Measurements from ENCODE around the gene PFKFB3.
"Not testable (repeated sequence)": the region's sequence is repeated elsewhere in the genome, so short reads cannot be mapped to it uniquely, and the experiment has no call there.

Gene PFKFB3

DNA sequence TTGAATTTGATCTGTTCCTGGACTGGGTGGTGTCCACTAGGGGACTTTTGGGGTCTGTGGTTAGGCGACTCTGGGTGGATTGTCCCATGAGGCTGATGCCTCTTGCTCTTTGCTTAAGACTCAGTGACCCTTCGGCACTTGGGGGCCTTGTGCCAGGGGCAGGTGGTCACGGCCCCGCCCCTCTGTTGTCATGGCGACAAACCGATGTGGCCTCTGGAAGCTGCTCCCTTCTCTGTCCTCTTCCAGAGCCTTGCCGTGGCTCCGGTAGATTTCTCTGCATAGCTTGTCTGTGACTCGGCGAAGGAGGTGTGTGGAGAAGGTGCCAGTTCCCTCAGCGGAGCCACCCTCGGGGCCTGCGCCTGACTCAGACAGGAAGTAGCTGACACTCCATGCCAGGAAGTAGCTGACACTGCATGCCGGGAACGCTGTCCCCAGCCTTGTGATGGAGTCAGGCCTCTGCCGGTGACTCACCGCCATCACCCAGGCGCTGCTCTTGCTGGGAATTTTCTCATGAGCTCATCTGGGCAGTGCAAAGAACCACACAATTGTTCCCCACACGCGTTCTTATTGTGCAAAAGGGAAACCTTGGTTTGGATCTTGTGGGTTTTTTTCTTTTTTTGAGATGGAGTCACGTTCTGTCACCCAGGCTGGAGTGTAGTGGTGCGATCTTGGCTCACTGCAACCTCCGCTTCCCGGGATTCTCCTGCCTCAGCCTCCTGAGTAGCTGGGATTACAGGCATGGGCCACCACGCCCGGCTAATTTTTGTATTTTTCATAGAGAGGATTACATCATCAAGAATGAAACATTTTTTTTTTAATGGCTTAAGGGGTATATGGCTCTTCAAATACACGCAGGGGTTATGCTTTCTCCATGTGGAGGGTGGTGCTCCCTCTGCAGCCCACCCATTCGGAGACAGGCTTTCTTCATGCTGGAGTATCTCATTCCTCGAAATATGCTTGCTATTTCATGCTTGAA lies 72.6 kb downstream of the PFKFB3 start:
- DNase-seq: no peak

DNA sequence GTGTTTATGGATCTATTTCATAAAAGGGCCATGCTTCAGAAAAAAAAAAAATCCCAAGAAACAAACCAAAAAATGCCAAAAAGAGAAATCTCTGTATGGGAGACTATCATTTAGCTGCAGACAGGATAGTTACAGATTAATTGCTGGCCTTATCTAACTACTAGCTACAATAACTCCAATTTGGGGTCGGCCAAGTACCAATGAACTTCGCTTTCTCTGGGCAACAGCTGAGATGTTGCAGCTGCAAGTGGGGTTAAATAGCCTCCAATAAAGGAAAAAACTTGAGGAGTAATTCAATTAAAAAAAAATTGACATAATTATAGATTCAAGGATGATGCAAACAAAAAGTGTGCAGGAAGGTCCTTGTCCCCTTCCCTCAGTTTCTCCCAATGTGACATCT lies 73.6 kb downstream of the PFKFB3 start:
- no peak for DNase-seq

DNA sequence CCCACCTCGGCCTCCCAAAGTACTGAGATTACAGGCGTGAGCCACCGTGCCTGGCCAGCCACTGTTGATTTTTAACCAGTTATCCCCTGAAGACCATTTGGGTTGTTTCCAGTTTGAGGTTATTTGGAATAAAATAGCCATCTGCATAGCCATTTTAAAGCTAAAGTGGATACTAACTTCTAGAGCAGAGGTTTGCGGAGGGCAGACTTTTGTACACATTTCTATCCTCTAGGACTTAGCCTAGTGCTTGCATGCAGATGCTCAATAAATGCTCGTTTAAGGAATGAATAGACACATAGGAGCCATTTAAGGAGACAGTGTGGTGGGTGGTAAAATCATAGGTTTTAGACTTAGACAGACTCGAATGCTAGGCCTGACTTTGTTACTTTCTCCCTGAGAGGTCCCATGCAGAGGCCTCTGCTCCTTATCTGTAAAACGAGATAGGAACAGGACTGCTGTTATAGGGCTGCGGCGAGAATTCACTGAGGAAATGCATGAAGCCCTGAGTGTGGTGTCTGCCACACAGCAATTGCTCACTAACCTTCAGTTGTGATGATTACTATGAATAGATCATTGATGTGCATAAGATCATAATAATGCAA lies 75.9 kb downstream of the PFKFB3 start:
- no peak for DNase-seq

DNA sequence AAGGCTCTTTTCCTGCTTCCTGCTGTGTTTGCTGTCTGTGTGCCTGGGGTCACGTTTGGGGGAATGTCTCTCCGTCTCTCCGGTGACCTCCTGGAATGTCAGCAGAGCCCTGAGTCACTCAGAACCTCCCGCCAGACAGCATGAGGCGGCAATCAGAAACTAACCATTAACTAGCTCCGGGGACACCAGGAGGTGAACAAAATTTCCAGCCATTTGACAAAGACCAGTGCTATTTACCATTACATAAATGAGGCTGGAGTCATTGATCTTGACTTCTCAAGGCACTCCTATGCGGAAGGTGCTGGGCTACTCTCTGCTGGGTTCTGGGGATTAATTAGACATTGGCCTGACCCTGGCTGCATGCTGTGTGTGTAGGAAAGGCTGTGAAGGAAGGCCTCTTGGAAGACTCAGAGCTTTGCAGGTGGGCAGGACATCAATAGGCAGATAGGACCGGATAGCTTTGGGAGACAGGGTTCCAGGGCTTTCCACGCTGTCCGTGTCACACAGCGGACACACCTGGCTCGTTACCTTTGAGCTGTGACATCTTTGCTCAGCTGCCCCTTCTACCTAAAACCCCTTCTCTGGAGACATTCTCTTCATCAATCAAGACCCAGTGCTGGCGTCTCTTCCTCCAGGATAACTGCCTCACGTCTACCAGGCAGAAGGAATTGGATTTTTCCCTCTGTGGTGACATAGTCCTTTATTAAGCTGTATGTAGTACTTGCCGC lies 77.0 kb downstream of the PFKFB3 start:
- no peak for DNase-seq

DNA sequence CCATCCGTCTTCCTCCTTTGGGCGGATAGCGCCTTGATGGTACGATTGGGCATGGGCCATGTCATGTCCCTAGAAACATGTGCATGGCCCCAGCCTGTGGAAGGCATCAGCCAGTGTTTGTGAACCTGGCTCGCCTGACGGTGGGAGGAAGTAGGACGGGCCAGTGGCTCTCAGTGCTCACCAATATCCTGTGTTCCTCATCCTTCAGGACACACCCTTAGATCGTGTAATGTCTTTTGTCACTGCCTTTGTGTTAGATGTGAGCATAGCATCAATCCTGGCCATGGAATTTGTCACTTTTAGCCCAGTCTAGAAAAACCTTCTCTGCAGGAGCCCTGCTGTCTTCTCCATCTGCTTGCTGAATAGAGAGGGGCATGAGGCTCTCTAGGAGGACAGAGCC lies 77.6 kb downstream of the PFKFB3 start:
- DNase-seq: no peak

DNA sequence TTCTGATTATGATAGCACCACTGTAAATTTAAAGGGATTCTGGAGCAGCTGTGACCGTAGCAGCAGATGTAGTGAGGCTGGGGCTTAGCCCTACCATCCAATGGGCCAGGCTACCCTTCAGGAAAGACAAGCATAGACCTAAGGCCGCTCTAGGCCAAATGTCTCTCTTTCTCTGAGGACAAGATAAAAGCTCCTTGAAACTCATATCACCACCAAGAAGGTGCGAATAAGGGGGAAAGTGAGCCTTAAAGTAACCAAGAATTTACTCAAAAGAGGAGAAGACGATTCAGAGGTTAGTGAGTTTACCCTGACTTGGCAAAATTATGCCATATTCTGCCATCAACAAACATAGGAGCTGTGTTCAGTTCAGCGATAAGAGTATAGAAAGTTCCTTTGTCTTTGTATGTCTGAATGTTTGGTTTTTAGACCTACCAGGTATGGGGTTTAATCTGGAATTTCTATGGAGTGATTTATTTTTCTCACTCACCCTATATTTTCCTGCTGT lies 79.8 kb downstream of the PFKFB3 start:
- no peak for DNase-seq

DNA sequence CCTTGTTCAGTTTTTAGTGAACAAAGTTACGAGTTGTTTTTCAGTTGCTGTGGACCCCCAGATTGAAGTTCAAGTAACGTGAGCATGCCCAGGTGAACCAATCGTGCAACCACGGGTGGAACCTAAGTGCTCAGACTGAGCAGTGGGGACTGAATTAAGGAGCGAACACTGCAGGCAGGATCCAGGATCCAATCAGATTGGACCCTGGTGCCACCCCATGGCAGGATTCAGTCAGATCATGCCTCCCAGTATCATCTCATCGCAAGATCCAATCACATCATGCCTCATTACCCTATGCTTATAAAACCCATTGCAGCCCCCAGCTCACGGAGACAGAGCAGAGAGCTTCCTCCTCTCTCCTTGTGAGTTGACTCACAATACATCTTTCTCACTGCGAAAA lies 80.9 kb downstream of the PFKFB3 start:
- no peak for DNase-seq

DNA sequence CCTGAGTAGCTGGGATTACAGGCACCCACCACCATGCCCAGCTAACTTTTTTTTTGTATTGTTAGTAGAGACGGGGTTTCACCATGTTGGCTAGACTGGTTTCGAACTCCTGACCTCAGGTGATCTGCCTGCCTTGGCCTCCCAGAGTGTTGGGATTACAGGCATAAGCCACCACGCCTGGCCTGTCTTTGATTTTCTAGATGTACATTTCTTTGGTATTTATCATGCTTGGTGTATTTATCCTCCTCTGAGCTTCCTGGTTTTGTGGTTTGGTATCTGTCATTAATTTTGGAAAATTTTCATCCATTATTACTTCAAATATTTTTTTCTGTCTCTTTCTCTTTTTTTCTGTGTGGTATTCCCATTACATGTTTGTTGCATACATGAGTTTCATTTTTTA lies 87.9 kb downstream of the PFKFB3 start:
- DNase-seq: not testable (repeated sequence)

DNA sequence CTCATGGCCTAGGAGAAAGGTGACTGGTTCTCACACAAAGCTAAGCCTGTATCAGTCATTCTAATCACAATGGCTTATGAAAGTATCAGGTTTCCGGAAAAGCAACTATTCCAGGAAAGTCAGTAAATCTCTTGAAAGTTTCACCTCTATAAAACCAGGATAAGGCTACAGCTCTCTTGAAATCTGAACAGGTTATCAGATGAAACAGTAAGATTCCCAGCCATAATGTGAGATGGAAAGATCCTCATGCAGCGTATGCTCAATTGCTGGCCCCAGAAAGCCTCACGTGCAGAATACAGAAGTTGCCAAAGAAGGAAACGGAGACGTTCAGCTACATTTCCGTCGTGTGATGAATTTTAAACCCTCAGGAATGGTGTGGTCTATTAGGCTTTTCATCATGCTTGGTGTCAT lies 90.0 kb downstream of the PFKFB3 start:
- DNase-seq: no peak

DNA sequence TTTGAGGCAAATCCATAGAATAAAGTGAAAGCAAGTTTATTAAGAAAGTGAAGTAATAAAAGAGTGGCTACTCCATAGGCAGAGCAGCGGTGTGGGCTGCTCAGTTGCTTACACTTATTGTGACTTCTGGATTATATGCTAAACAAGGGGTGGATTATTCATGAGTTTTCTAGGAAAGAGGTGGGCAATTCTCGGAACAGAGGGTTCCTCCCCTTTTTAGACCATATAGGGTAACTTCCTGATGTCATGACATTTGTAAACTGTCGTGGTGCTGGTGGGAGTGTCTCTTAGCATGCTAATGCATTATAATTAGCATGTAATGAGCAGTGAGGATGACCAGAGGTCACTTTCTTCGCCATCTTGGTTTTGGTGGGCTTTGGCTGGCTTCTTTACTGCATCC lies 93.7 kb downstream of the PFKFB3 start:
- DNase-seq: not testable (repeated sequence)

DNA sequence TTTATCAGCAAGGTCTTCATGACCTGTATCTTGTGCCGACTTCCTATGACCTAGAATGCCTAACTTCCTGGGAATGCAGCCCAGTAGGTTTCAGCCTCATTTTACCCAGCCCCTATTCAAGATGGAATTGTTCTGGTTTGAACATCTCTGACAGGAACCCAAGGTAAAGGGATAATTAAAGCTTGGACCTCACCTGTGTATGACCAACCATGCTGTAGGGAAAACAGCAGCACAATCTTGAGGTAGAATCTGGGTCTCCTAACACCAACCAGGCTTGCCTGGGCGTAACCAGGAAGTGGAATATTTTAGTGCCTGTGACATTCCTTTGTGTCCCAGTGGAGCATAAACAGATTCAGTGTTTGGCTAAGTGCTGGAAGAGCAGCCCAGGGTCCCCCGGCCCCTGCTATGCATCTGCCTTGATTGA lies 94.1 kb downstream of the PFKFB3 start:
- DNase-seq: no peak

DNA sequence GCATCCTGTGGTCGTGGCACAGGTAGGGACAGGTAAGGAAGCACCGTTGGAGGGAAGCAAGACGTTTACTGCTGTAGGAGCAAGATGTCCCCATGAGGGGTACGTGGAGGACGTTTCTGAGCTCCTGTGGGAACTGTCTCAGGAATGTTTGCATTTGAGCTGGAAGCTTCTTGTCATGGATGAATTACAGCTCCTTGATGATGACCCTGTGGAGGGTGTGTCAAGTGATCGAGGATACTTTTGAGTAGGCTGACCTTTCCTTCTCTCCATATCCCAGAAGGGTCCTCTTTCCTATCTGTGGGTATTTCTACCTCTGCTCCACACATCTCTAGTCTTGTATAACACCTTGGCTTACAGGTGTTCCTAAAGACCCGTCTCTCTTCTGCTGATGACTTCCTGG lies 94.8 kb downstream of the PFKFB3 start:
- no peak for DNase-seq

DNA sequence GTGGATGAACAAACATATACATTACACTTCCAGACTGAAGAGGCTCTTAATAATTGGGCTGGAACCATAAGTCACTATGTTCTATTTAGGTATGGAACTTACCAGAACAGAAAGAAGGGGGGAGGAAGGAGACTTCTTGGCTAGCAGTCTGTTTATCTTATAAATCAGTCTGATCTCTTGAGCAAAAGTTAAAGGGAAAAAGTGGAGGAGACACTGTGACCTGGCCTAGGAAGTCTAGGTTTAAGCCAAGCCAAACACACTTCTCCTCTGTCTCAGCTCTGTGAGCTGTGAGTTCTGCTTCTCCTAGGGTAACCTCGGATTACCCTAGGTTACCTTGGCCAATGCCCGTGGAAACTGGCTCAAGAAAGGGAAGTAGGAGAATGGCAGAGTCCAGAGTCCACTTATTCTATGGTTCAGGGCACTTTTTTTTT lies 95.2 kb downstream of the PFKFB3 start:
- no peak for DNase-seq

DNA sequence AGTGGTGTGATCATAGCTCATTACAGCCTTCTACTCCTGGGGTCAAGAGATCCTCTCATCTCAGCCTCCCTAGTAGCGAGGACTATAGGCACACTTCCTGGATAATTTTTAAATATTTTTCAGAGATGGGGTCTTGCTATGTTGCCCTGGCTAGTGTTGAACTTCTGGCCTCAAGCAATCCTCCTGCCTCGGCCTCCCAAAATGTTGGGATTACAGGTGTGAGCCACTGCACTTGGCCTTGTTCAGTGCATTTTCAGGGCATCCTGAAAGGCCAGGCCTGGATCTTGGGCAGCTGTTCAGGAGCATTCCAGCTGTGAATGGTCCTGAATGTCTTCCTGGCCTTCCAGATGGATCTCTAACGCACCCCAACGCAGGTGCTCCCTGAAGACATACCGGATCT lies 95.7 kb downstream of the PFKFB3 start:
- DNase-seq: no peak

DNA sequence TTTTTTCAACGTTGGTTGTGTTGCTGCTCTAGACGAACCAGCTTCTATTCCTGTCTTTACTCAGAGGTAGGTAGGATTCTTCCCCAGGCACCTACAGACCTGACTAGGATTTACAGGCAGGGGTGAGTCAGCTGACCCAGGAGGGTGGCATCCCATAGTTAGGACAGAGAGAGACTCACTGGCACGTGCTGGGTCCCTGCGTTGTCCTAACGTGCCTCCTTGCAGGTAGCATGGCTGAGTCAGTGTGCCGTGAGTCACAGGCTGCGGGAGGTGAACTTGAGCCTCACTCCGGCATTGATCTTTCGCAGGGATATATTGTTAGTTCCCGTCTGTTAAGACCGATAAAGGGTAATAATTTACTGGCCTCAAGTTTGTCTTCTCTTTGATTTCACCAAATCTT lies 96.5 kb downstream of the PFKFB3 start:
- no peak for DNase-seq

DNA sequence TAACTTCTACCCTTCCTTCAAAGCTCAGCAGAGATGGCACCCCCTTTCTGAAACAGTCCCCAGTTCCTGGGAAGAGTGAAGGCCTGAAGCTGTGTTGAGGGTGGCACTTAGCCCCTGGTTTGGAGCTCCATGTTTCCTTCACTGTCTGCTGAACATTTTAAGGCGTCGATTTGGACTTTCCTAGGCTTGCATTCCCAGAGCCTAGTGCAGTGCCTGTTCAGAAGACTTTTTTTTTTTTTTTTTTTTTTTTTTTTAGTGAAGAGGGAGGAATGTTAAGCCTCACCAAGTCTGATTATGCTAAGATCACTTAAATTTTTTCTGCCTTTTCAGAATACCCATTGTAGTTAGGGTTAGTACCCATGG lies 97.0 kb downstream of the PFKFB3 start:
- DNase-seq: no peak

DNA sequence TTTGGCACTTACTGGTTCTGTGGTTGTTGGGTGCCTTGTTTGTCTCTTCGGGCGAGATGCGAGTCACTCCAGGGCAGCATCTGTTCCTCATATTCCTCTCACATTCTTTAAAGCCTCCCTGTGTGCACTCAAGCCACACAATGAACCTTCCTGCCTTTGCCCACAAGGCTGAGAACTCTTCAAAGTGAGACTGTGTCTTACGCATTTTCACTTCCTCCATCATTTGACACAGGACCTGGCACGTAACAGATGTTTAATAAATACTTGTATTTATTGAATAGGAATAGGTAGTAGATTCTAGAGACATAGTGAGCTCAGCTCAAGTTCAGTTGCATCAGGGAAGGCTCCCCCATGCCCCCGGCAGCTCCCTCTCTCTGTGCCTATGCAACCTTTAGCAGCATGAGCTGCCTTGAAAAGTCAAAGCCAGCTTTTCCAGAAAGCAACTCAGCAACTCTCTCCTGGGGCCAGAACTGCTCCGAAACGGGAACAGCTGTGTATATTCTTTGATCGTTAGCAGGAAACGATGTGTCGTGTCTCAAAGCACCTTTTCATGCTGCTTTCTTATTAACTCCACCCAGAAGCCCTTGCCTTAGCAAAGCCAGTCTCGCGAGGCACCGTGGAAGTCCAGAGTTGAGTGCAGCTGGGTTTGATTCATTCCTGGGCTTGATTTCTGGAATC lies 97.5 kb downstream of the PFKFB3 start:
- no peak for DNase-seq

DNA sequence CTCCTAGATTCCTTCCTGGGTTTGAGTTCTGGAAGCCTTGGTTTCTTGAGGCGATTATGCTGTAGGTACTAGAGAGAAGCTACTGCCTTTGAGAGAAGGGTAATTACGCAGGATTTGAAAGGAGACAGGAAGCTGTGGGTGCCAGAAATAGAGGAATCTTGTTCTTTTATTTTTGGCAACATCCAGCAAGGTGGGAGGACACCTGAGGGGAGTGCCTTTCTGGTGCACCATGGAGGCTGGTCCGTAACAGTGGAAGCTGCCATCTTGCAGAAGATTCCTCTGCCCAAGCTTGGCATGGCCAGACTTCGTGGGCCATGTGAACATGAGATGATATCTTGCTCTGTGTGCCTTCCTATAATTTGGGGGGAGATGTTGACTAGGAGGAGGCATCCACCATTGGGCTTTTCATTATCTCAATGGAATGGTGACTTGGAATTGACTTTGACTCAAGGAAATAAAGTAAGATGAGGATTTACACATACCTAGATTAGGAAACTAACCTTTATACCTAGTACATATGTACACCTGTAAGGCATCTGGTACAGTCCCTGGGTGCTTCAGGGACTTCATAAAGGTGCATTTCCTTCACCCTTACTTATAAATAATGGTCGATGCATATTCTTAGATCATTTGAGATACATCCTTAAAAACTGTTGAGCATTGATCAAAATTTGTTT lies 98.2 kb downstream of the PFKFB3 start:
- DNase-seq: no peak

DNA sequence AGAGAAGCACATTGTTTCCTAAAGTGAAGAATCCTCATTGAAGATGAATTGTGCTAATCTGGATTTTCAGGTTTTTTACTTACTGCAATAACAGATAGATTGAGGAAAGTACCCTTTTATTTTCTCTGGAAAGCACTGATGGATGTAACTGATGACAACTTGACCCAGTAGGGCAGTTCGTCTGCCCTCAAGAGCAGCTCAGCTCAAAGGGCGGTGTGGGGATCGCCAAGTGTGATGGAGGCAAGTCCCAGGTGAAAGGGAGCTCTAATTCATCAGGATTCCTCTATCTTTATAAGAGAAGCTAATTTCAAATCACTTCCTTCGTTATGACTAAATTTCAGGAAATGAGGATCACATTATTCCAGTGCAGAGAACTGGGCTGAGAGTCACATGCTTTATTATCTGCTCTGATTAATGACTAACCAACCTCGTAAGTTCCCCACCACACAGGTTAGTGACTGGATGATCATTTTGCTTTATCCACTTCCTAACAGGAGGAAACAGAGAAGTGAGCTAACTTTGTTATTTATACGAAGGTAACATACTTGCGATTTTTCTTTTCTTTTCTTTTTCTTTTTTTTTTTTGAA lies 98.8 kb downstream of the PFKFB3 start:
- no peak for DNase-seq

Measured in NCI-H1417 treated with DMSO at 0.1 percent for 48 hours (cell line).